Caco-2 (cell line): ENCODE results near the gene NEDD4. TPM values are rescaled to one million over a fixed set of nuclear protein-coding genes. Genes with fewer than 3 reads are reported as not detected.

Experiments used
- BruUV-seq: library from RNA; stranded (reverse); fragments of 400-500 nt; replicated peaks from 2 replicates; lab custom pipeline; 2021; lab: Mats Ljungman, UMichigan
- CTCF ChIA-PET: fragments of 300-600 bp; sonication (Branson Sonifier 250); formaldehyde crosslinking; loops from one replicate; lab custom pipeline; 2022; ENCODE audit warnings: antibody characterized with exemption; lab: Charles Lee
- POLR2A ChIA-PET: fragments of 300-600 bp; sonication (Branson Sonifier 250); formaldehyde crosslinking; loops from one replicate; lab custom pipeline; 2022; ENCODE audit warnings: antibody characterized with exemption; lab: Charles Lee
- DNase-seq, 2 experiments: peaks; one replicate each; pipeline versions ENCODE4 v3.0.0 to v3.0.0-alpha.2; 2020 to 2022
- H3K27me3 ChIP-seq: replicated peaks from 2 replicates; pipeline ENCODE4 v1.6.0; 2011; ENCODE audit warnings: low read length; ENCODE audit not compliant: control insufficient read depth, insufficient read depth
- H3K36me3 ChIP-seq: 2 replicates; pipeline ENCODE4 v1.5.1; 2011; ENCODE audit warnings: low read length; ENCODE audit not compliant: control insufficient read depth, insufficient read depth
- H3K4me1 ChIP-seq: fragments of 250-450 bp; sonication (Bioruptor Pico); 2 replicates; pipeline ENCODE4 v1.5.1; 2020; ENCODE audit warnings: mild to moderate bottlenecking
- H3K4me3 ChIP-seq: 2 replicates; pipeline ENCODE4 v1.5.1; 2011; ENCODE audit warnings: low read depth, mild to moderate bottlenecking, control low read depth, low read length
- H3K9me3 ChIP-seq: fragments of 250-450 bp; sonication (Bioruptor Pico); 2 replicates; pipeline ENCODE4 v1.5.1; 2020; ENCODE audit warnings: mild to moderate bottlenecking, moderate library complexity
- H3K27ac Mint-ChIP-seq: one replicate; pipeline ENCODE4 v1.8.0; 2022; ENCODE audit warnings: mixed read lengths; ENCODE audit not compliant: unreplicated experiment
- H3K27me3 Mint-ChIP-seq: one replicate; pipeline ENCODE4 v1.8.0; 2022; ENCODE audit warnings: mixed read lengths; ENCODE audit not compliant: insufficient read depth, unreplicated experiment
- H3K36me3 Mint-ChIP-seq: one replicate; pipeline ENCODE4 v1.8.0; 2022; ENCODE audit warnings: mild to moderate bottlenecking, mixed read lengths; ENCODE audit not compliant: insufficient read depth, unreplicated experiment
- H3K4me1 Mint-ChIP-seq: one replicate; pipeline ENCODE4 v1.8.0; 2022; ENCODE audit warnings: low read depth, mixed read lengths; ENCODE audit not compliant: unreplicated experiment
- H3K4me3 Mint-ChIP-seq: one replicate; pipeline ENCODE4 v1.8.0; 2022; ENCODE audit warnings: mild to moderate bottlenecking, moderate library complexity, mixed read lengths; ENCODE audit not compliant: unreplicated experiment
- H3K9me3 Mint-ChIP-seq: one replicate; pipeline ENCODE4 v1.8.0; 2022; ENCODE audit warnings: mixed read lengths; ENCODE audit not compliant: unreplicated experiment
- intact Hi-C: fragments of 100-400 bp; cut with micrococcal nuclease; formaldehyde crosslinking; loops from one replicate; pipeline ENCODE4 v1.10.0; 2022; ENCODE audit not compliant: unreplicated experiment
- total RNA-seq: library from RNA; stranded (reverse); gene quantifications from 2 replicates; pipeline ENCODE4 v1.2.3, GENCODE V29; 2022
- TF ChIP-seq, protein P1 (sequence below), 2 experiments: fragments of 200-600 bp in 1 of 2; IDR thresholded peaks; 1 replicate in 1 of 2; 2 replicates in 1 of 2; pipeline versions ENCODE4 v1.5.1 to v1.8.0; 2011 to 2022; ENCODE audit warnings: antibody characterized with exemption in 1 of 2, control low read depth in 1 of 2, inconsistent platforms in 1 of 2, low read depth in 1 of 2, low read length in 1 of 2, mild to moderate bottlenecking in 1 of 2, moderate library complexity in 1 of 2; ENCODE audit not compliant: insufficient read depth in 1 of 2, severe bottlenecking in 1 of 2, unreplicated experiment in 1 of 2

NEDD4 gene
- total RNA-seq, 1 experiment from 2014 or later, result 33.9 TPM

DNA sequence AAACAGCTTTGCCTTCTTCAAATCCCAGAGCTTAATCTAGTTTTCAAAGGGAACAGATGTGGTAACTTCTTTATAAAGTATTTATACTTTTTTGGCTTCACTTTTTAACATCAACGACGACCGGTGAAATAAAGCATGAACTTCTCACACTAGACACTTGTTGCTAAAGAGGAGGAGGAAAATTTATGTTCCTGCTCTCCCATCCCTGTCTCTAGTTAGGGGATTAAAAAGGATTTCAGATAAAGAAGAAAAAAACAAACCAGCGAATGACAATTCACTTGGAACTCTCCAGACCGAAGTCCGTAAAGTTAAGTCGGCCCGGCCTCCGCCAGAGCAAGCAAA lies 672 bp downstream of the NEDD4 start:
- no peaks in the 10 kb centered on the region for H3K9me3 ChIP-seq
- peak overlapping the region; percentile 68 for H3K4me3 ChIP-seq
- H3K27me3 ChIP-seq, result no peaks in the 10 kb centered on the region
- H3K4me1 ChIP-seq, result peaks cover 14% of the 10 kb centered on the region
- Mint-ChIP-seq H3K36me3 (peaks cover 7% of the 10 kb centered on the region), H3K4me3 (peak overlapping the region; percentile 89), H3K27me3 (no peaks in the 10 kb centered on the region), H3K4me1 (peaks cover 31% of the 10 kb centered on the region), H3K27ac (no peak overlapping the region), H3K9me3 (no peaks in the 10 kb centered on the region)
- intact Hi-C loops, result loop anchor here (1.0 to 5.0 kb wide), 5 partner anchors 40 to 435 kb away; no protein-coding TSS in a partner anchor
- no peaks in the 10 kb centered on the region for H3K36me3 ChIP-seq
- POLR2A ChIA-PET, result interaction anchor here (2.0 kb wide), 1 partner anchor 50 kb away, joined by 8 read pairs; no protein-coding TSS in a partner anchor
- TF ChIP-seq, protein P1, sequence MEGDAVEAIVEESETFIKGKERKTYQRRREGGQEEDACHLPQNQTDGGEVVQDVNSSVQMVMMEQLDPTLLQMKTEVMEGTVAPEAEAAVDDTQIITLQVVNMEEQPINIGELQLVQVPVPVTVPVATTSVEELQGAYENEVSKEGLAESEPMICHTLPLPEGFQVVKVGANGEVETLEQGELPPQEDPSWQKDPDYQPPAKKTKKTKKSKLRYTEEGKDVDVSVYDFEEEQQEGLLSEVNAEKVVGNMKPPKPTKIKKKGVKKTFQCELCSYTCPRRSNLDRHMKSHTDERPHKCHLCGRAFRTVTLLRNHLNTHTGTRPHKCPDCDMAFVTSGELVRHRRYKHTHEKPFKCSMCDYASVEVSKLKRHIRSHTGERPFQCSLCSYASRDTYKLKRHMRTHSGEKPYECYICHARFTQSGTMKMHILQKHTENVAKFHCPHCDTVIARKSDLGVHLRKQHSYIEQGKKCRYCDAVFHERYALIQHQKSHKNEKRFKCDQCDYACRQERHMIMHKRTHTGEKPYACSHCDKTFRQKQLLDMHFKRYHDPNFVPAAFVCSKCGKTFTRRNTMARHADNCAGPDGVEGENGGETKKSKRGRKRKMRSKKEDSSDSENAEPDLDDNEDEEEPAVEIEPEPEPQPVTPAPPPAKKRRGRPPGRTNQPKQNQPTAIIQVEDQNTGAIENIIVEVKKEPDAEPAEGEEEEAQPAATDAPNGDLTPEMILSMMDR (IDR thresholded peaks at IDR 0.05; ENCODE audit: insufficient read depth in 1 of 2, low read depth in 1 of 2, low read length in 1 of 2, severe bottlenecking in 1 of 2, unreplicated experiment in 1 of 2), result no peak
- CTCF ChIA-PET, result interaction anchor here (1.2 kb wide), 1 partner anchor 50 kb away, joined by 9 read pairs; no protein-coding TSS in a partner anchor
- no peak for DNase-seq
- BruUV-seq, result no TSS peak

DNA sequence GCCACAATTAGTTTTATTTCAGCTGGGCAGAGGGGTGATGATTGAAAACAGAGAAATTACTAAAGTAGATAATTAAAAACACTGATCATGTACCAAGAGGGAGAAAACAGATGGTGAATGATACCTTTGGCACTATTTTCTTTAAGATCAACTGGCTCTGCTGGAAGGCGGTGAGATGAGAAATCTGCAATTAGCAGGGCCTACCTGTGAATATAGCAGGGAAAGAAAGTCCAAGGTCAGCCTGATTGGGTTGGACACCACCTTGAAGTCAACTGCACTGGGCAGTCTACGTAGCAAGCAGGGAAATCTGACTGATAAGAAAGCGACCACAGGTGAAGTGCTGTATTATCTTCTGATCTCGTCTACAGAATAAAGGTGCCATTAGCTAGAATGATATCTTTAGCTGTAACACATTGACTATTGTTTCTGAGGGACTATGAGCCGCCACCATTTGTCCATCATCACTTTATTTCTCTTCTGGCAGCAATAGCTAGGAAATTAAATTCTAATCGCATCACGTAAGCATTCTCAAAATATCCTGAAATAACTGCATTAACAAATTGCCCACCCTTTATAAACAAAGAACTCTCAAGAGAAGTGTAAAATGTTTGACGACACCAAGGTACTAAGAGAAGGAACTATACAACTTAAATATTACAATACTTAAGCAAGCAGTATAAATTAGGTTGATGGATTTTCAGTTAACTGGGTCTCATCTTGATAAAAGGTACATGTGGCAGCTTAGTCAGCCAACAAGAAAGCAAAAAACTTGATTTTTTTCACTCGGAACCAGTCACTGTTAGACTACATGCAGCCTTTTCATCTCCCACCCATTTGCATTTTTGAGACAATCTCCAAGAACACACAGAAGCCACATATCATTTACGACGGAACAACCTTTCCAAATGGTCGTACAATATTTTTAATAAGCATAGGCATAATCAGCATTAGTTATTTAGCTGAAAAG lies 1.3 kb downstream of the NEDD4 start:
- Histone ChIP-seq H3K4me1 (peaks cover 14% of the 10 kb centered on the region), H3K9me3 (no peaks in the 10 kb centered on the region), H3K27me3 (no peaks in the 10 kb centered on the region), H3K36me3 (no peaks in the 10 kb centered on the region), H3K4me3 (peak overlapping the region; percentile 68)
- H3K36me3 Mint-ChIP-seq, result peaks cover 7% of the 10 kb centered on the region
- H3K9me3 Mint-ChIP-seq, result no peaks in the 10 kb centered on the region
- CTCF ChIA-PET, result interaction anchor here (1.2 kb wide), 1 partner anchor 50 kb away, joined by 9 read pairs; no protein-coding TSS in a partner anchor
- no peaks in the 10 kb centered on the region for H3K27me3 Mint-ChIP-seq
- no peak for DNase-seq
- intact Hi-C loops, result loop anchor here (2.0 to 5.0 kb wide), 4 partner anchors 40 to 435 kb away; no protein-coding TSS in a partner anchor
- H3K4me3 Mint-ChIP-seq, result peak overlapping the region; percentile 89
- TSS peak; percentile 41 for BruUV-seq
- H3K27ac Mint-ChIP-seq, result no peak overlapping the region
- TF ChIP-seq, protein P1 (IDR thresholded peaks at IDR 0.05; ENCODE audit: insufficient read depth in 1 of 2, low read depth in 1 of 2, low read length in 1 of 2, severe bottlenecking in 1 of 2, unreplicated experiment in 1 of 2), result no peak
- peaks cover 30% of the 10 kb centered on the region for H3K4me1 Mint-ChIP-seq
- POLR2A ChIA-PET, result interaction anchor here (2.0 kb wide), 1 partner anchor 50 kb away, joined by 8 read pairs; no protein-coding TSS in a partner anchor

DNA sequence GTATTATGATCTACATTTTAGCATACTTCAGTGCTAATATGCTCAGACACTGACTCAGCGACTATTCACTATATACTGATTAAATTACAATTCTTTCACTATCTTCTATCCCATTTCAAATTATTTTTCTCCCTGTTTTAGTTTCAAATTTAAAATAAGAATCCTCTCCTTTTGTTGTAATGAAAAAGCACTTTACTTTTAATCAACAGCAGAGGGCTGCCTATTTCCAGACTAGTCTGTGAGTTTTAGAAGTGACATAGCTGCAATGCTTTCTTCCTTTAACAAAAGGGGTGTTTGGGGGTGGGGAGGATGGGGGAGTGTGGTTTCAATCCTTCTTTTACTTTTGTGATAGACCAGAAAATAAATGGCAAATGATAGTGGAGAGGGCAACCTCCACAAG lies 2.4 kb downstream of the NEDD4 start:
- POLR2A ChIA-PET, result no interaction called here
- no peak overlapping the region for H3K4me3 Mint-ChIP-seq

More for the DNA sequence above, 2.4 kb downstream of the NEDD4 start:
- Mint-ChIP-seq H3K36me3 (peaks cover 7% of the 10 kb centered on the region), H3K27me3 (no peaks in the 10 kb centered on the region), H3K9me3 (no peaks in the 10 kb centered on the region), H3K27ac (no peak overlapping the region), H3K4me1 (peaks cover 19% of the 10 kb centered on the region)
- DNase-seq, result no peak
- intact Hi-C loops, result loop anchor here (5.0 kb wide), 3 partner anchors 39 to 436 kb away; no protein-coding TSS in a partner anchor
- Histone ChIP-seq H3K36me3 (no peaks in the 10 kb centered on the region), H3K4me1 (peaks cover 14% of the 10 kb centered on the region), H3K27me3 (no peaks in the 10 kb centered on the region), H3K9me3 (no peaks in the 10 kb centered on the region), H3K4me3 (no peak overlapping the region)
- CTCF ChIA-PET, result no interaction called here
- TF ChIP-seq, protein P1 (IDR thresholded peaks at IDR 0.05; ENCODE audit: insufficient read depth in 1 of 2, low read depth in 1 of 2, low read length in 1 of 2, severe bottlenecking in 1 of 2, unreplicated experiment in 1 of 2), result no peak
- BruUV-seq, result no TSS peak
